VCaP (cell line): ENCODE results near the gene EML4.
A peak's percentile ranks its signal among the peaks of the same experiment; 100 is the strongest.

ENCODE experiments used
- H3K27ac ChIP-seq: fragments of 450-650 bp; 2 replicates; pipeline ENCODE4 v1.5.1; 2017
- CTCF ChIP-seq: fragments of 450-650 bp; conservative IDR thresholded peaks from 2 replicates; pipeline ENCODE4 v1.5.1; 2017; ENCODE audit warnings: mild to moderate bottlenecking, moderate library complexity

EML4 gene

GRCh38 chr2:42190191-42190590, 21.0 kb downstream of the EML4 start:
- peak overlapping the region; percentile 17; the same call in 1 of the 2 replicates for H3K27ac ChIP-seq
- no peak for TF ChIP-seq CTCF

- 0 out of 2 replicates have a peak overlapping the region, but pooled peaks have one; percentile 17 for H3K27ac ChIP-seq
- TF ChIP-seq CTCF = no peak
These were observed 22.3 kb downstream of the EML4 start for GRCh38 chr2:42191285-42192009.

GRCh38 chr2:42192010-42192373, 22.8 kb downstream of the EML4 start:
- no peak for TF ChIP-seq CTCF

GRCh38 chr2:42192652-42193566, 23.8 kb downstream of the EML4 start:
- no peak for TF ChIP-seq CTCF
- peak overlapping the region; percentile 8; the same call in 1 of the 2 replicates for H3K27ac ChIP-seq

More at GRCh38 chr2:42192010-42192373, 22.8 kb downstream of the EML4 start:
- no peak overlapping the region for H3K27ac ChIP-seq

GRCh38 chr2:42193722-42194187, 24.6 kb downstream of the EML4 start:
- H3K27ac ChIP-seq = peak overlapping the region; percentile 8; the same call in 1 of the 2 replicates
- TF ChIP-seq CTCF = no peak

- peak overlapping the region; percentile 8 for H3K27ac ChIP-seq
- no peak for TF ChIP-seq CTCF
These were observed 25.3 kb downstream of the EML4 start for GRCh38 chr2:42194428-42194827.

- peak overlapping the region; percentile 9; the same call in 1 of the 2 replicates for H3K27ac ChIP-seq
- TF ChIP-seq CTCF = no peak
These were observed 26.4 kb downstream of the EML4 start for GRCh38 chr2:42195559-42195958.
